SK-N-SH (cell line): ENCODE data around the gene ME2.

Experiments
- EP300 ChIP-seq, 2 experiments: IDR thresholded peaks; 2 replicates each; pipeline versions ENCODE4 v1.4.0 to v1.6.1; 2012; ENCODE audit warnings: borderline replicate concordance in 1 of 2, low read depth in 1 of 2, low read length in 1 of 2
- FOSL2 ChIP-seq: IDR thresholded peaks from 2 replicates; pipeline ENCODE4 v1.4.0; 2012; ENCODE audit warnings: low read depth, mild to moderate bottlenecking, moderate library complexity, borderline replicate concordance
- MAX ChIP-seq: IDR thresholded peaks from 2 replicates; pipeline ENCODE4 v1.4.0; 2012; ENCODE audit warnings: low read depth
- NRF1 ChIP-seq: IDR thresholded peaks from 2 replicates; pipeline ENCODE4 v1.6.1; 2012; ENCODE audit warnings: low read depth, mild to moderate bottlenecking, low read length
- RAD21 ChIP-seq: IDR thresholded peaks from 2 replicates; pipeline ENCODE4 v1.6.1; 2012; ENCODE audit warnings: mild to moderate bottlenecking, low read length
- RCOR1 ChIP-seq: fragments of 150-350 bp; IDR thresholded peaks from 2 replicates; pipeline ENCODE4 v1.6.1; 2017; ENCODE audit warnings: antibody characterized with exemption, low read length
- TAF1 ChIP-seq: IDR thresholded peaks from 2 replicates; pipeline ENCODE4 v1.6.1; 2012; ENCODE audit warnings: low read depth, mild to moderate bottlenecking, low read length, moderate library complexity, borderline replicate concordance
- TCF12 ChIP-seq: IDR thresholded peaks from 2 replicates; pipeline ENCODE4 v1.4.0; 2012
- TEAD4 ChIP-seq: IDR thresholded peaks from 2 replicates; pipeline ENCODE4 v1.4.0; 2012; ENCODE audit warnings: mild to moderate bottlenecking, borderline replicate concordance; ENCODE audit not compliant: insufficient read depth
- YY1 ChIP-seq: IDR thresholded peaks from 2 replicates; pipeline ENCODE4 v1.4.0; 2012; ENCODE audit warnings: low read depth, mild to moderate bottlenecking
- TF ChIP-seq, protein P1 (sequence below): IDR thresholded peaks from 2 replicates; pipeline ENCODE4 v1.4.0; 2012; ENCODE audit warnings: low read depth, borderline replicate concordance
- TF ChIP-seq, protein P2 (sequence below): fragments of 200-600 bp; sonication (generic); IDR thresholded peaks from 2 replicates; pipeline ENCODE4 v1.6.1; 2017; ENCODE audit warnings: antibody characterized with exemption, mild to moderate bottlenecking, moderate library complexity
- TF ChIP-seq, protein P3 (sequence below): fragments of 150-350 bp; IDR thresholded peaks from 2 replicates; pipeline ENCODE4 v1.6.1; 2017; ENCODE audit warnings: antibody characterized with exemption, low read length, low read depth, borderline replicate concordance

GRCh38 chr18:50928551-50928950 is 49.6 kb downstream of the ME2 start:
- TF ChIP-seq EP300 (IDR thresholded peaks at IDR 0.05; ENCODE audit: borderline replicate concordance in 1 of 2, low read depth in 1 of 2, low read length in 1 of 2), result no peak
- TF ChIP-seq, protein P1, sequence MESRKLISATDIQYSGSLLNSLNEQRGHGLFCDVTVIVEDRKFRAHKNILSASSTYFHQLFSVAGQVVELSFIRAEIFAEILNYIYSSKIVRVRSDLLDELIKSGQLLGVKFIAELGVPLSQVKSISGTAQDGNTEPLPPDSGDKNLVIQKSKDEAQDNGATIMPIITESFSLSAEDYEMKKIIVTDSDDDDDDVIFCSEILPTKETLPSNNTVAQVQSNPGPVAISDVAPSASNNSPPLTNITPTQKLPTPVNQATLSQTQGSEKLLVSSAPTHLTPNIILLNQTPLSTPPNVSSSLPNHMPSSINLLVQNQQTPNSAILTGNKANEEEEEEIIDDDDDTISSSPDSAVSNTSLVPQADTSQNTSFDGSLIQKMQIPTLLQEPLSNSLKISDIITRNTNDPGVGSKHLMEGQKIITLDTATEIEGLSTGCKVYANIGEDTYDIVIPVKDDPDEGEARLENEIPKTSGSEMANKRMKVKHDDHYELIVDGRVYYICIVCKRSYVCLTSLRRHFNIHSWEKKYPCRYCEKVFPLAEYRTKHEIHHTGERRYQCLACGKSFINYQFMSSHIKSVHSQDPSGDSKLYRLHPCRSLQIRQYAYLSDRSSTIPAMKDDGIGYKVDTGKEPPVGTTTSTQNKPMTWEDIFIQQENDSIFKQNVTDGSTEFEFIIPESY, result no peak
- TF ChIP-seq, protein P2, sequence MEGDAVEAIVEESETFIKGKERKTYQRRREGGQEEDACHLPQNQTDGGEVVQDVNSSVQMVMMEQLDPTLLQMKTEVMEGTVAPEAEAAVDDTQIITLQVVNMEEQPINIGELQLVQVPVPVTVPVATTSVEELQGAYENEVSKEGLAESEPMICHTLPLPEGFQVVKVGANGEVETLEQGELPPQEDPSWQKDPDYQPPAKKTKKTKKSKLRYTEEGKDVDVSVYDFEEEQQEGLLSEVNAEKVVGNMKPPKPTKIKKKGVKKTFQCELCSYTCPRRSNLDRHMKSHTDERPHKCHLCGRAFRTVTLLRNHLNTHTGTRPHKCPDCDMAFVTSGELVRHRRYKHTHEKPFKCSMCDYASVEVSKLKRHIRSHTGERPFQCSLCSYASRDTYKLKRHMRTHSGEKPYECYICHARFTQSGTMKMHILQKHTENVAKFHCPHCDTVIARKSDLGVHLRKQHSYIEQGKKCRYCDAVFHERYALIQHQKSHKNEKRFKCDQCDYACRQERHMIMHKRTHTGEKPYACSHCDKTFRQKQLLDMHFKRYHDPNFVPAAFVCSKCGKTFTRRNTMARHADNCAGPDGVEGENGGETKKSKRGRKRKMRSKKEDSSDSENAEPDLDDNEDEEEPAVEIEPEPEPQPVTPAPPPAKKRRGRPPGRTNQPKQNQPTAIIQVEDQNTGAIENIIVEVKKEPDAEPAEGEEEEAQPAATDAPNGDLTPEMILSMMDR, result no peak
- no peak for TF ChIP-seq RCOR1
- TF ChIP-seq MAX, result no peak
- no peak for TF ChIP-seq TAF1
- TF ChIP-seq, protein P3, sequence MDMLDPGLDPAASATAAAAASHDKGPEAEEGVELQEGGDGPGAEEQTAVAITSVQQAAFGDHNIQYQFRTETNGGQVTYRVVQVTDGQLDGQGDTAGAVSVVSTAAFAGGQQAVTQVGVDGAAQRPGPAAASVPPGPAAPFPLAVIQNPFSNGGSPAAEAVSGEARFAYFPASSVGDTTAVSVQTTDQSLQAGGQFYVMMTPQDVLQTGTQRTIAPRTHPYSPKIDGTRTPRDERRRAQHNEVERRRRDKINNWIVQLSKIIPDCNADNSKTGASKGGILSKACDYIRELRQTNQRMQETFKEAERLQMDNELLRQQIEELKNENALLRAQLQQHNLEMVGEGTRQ, result no peak
- no peak for TF ChIP-seq TCF12
- TF ChIP-seq YY1, result no peak
- TF ChIP-seq TEAD4, result no peak
- no peak for TF ChIP-seq RAD21
- TF ChIP-seq FOSL2, result no peak
- no peak for TF ChIP-seq NRF1
